Tibial nerve (tissue), 4 donors: ENCODE data around the gene ANKH. TPM values are rescaled to one million over a fixed set of nuclear protein-coding genes. Genes with fewer than 3 reads are reported as not detected.

ENCODE experiments used
- DNase-seq, 2 donors: peaks; one replicate each; pipeline ENCODE4 v3.0.0-alpha.2; 2019; ENCODE audit warnings: low spot score in 2 of 2
- H3K27ac ChIP-seq, 4 donors: fragments of 200-600 bp; sonication (generic) in 3 of 4; one replicate each; pipeline ENCODE4 v1.5.1; 2017 to 2019; ENCODE audit warnings: mild to moderate bottlenecking in 1 of 4
- H3K27me3 ChIP-seq, 2 donors: fragments of 200-600 bp; sonication (generic) in 1 of 2; one replicate each; pipeline versions ENCODE4 v1.5.1 to v1.6.0; 2017 to 2019
- H3K36me3 ChIP-seq, 3 donors: fragments of 200-600 bp; sonication (generic); one replicate each; pipeline ENCODE4 v1.5.1; 2018 to 2019
- H3K4me1 ChIP-seq, 4 donors: fragments of 200-600 bp; sonication (generic) in 3 of 4; one replicate each; pipeline ENCODE4 v1.5.1; 2017 to 2019
- H3K4me3 ChIP-seq, 4 donors: fragments of 200-600 bp; sonication (generic) in 3 of 4; one replicate each; pipeline ENCODE4 v1.5.1; 2017 to 2019; ENCODE audit warnings: mild to moderate bottlenecking in 1 of 4, moderate library complexity in 1 of 4
- H3K9me3 ChIP-seq, 4 donors: fragments of 200-600 bp; sonication (generic) in 3 of 4; one replicate each; pipeline ENCODE4 v1.5.1; 2017 to 2019
- CTCF ChIP-seq, 5 experiments: fragments of 200-600 bp in 3 of 5; fragments of 450-650 bp in 2 of 5; sonication (generic) in 3 of 5; IDR thresholded peaks; one replicate each; pipeline ENCODE4 v1.5.1; 2016 to 2019; ENCODE audit warnings: antibody characterized with exemption in 5 of 5, mild to moderate bottlenecking in 3 of 5, moderate library complexity in 2 of 5
- EP300 ChIP-seq, 2 donors: sonication (generic); formaldehyde crosslinking; IDR thresholded peaks; one replicate each; pipeline ENCODE4 v1.6.1; 2017; ENCODE audit warnings: antibody characterized with exemption in 2 of 2, mild to moderate bottlenecking in 1 of 2
- POLR2A ChIP-seq, 2 donors: fragments of 450-650 bp; IDR thresholded peaks; one replicate each; pipeline ENCODE4 v1.6.1; 2017; ENCODE audit warnings: antibody characterized with exemption in 2 of 2, mild to moderate bottlenecking in 2 of 2, moderate library complexity in 2 of 2
- WGBS, 2 donors: methylation state at CpG; one replicate each; pipeline ENCODE4 v1.1.5; 2018; 5-methylcytosine and 5-hydroxymethylcytosine counted together
- total RNA-seq, 4 donors: library from RNA; depleted of rRNA; stranded (reverse); fragments of >200 nt; gene quantifications; one replicate each; pipeline ENCODE4 v1.1.0, GENCODE V29; 2016

ANKH gene
- total RNA-seq, 4 donors from 2014 or later: 45.7 to 77.9 (median 46.6) TPM

GRCh38 chr5:14714706-14715105 is 156.9 kb downstream of the ANKH start:
- H3K27ac ChIP-seq: no peak overlapping the region
- H3K27me3 ChIP-seq: no peaks in the 10 kb centered on the region
- H3K36me3 ChIP-seq: peaks cover 0 to 81% (median 0%) of the 10 kb centered on the region in 3 donors
- no peaks in the 10 kb centered on the region for H3K9me3 ChIP-seq
- no peak overlapping the region for H3K4me3 ChIP-seq
- WGBS, 2 donors: 97 to 98% methylated on average over 6 of the region's 6 CpGs
- TF ChIP-seq CTCF (IDR thresholded peaks at IDR 0.05) (no peak), EP300 (IDR thresholded peaks at IDR 0.05) (no peak), POLR2A (IDR thresholded peaks at IDR 0.05) (no peak)
- DNase-seq: no peak
- no peaks in the 10 kb centered on the region for H3K4me1 ChIP-seq

- Histone ChIP-seq H3K27ac (no peak overlapping the region), H3K9me3 (no peaks in the 10 kb centered on the region), H3K36me3 (peaks cover 0 to 81% (median 0%) of the 10 kb centered on the region in 3 donors), H3K4me3 (no peak overlapping the region), H3K27me3 (no peaks in the 10 kb centered on the region), H3K4me1 (no peaks in the 10 kb centered on the region)
- DNase-seq: no peak
- TF ChIP-seq CTCF (IDR thresholded peaks at IDR 0.05) (no peak), EP300 (IDR thresholded peaks at IDR 0.05) (no peak), POLR2A (IDR thresholded peaks at IDR 0.05) (no peak)
- 89 to 91% methylated on average over 20 to 21 of the region's 23 CpGs for WGBS, 2 donors
These were observed 157.8 kb downstream of the ANKH start for GRCh38 chr5:14713476-14714390.

GRCh38 chr5:14712666-14713065 is 158.9 kb downstream of the ANKH start:
- Histone ChIP-seq H3K27ac (no peak overlapping the region), H3K9me3 (no peaks in the 10 kb centered on the region), H3K27me3 (no peaks in the 10 kb centered on the region), H3K36me3 (peaks cover 0 to 86% (median 0%) of the 10 kb centered on the region in 3 donors), H3K4me1 (no peaks in the 10 kb centered on the region), H3K4me3 (no peak overlapping the region)
- TF ChIP-seq CTCF (IDR thresholded peaks at IDR 0.05) (no peak), POLR2A (IDR thresholded peaks at IDR 0.05) (no peak), EP300 (IDR thresholded peaks at IDR 0.05) (no peak)
- no peak for DNase-seq
- WGBS, 2 donors: 96 to 99% methylated on average over 17 of the region's 17 CpGs

- no peak for DNase-seq
- TF ChIP-seq POLR2A (IDR thresholded peaks at IDR 0.05) (no peak), CTCF (IDR thresholded peaks at IDR 0.05) (no peak), EP300 (IDR thresholded peaks at IDR 0.05) (no peak)
- Histone ChIP-seq H3K27ac (no peak overlapping the region), H3K4me3 (no peak overlapping the region), H3K36me3 (peaks cover 0 to 87% (median 0%) of the 10 kb centered on the region in 3 donors), H3K4me1 (peaks cover 0 to 4% (median 0%) of the 10 kb centered on the region in 4 donors), H3K9me3 (no peaks in the 10 kb centered on the region), H3K27me3 (no peaks in the 10 kb centered on the region)
- 93% methylated on average over 11 of the region's 11 CpGs for WGBS, 2 donors
These were observed 159.4 kb downstream of the ANKH start for GRCh38 chr5:14712131-14712530.

GRCh38 chr5:14710313-14710994 is 161.1 kb downstream of the ANKH start:
- H3K4me3 ChIP-seq: no peak overlapping the region
- H3K9me3 ChIP-seq: no peaks in the 10 kb centered on the region
- H3K27ac ChIP-seq: no peak overlapping the region
- peaks cover 0 to 79% (median 0%) of the 10 kb centered on the region in 3 donors for H3K36me3 ChIP-seq
- H3K4me1 ChIP-seq: peaks cover 0 to 12% (median 2%) of the 10 kb centered on the region in 4 donors
- DNase-seq: no peak
- TF ChIP-seq CTCF (IDR thresholded peaks at IDR 0.05) (no peak), POLR2A (IDR thresholded peaks at IDR 0.05) (no peak), EP300 (IDR thresholded peaks at IDR 0.05) (no peak)
- WGBS, 2 donors: 90 to 92% methylated on average over 27 to 28 of the region's 28 CpGs
- no peaks in the 10 kb centered on the region for H3K27me3 ChIP-seq
